Mesenchymal stem cell (in vitro differentiated cells and primary cell): Measurements from ENCODE around the gene CNOT2.

Experiments used
- DNase-seq: peaks from one replicate; pipeline ENCODE4 v3.0.0-alpha.2; 2013
- H2AFZ ChIP-seq: one replicate; pipeline ENCODE4 v1.6.1; 2013; ENCODE audit warnings: low read depth, mild to moderate bottlenecking, control low read depth, inconsistent platforms, low read length, moderate library complexity
- H2AK5ac ChIP-seq: 2 replicates; pipeline ENCODE4 v1.6.1; 2013; ENCODE audit warnings: low read length, moderate library complexity, mild to moderate bottlenecking, inconsistent platforms; ENCODE audit not compliant: severe bottlenecking
- H2BK120ac ChIP-seq: one replicate; pipeline ENCODE4 v1.6.1; 2013; ENCODE audit warnings: low read depth, mild to moderate bottlenecking, inconsistent platforms, low read length, moderate library complexity
- H2BK12ac ChIP-seq, 2 experiments: one replicate each; pipeline ENCODE4 v1.6.1; 2013; ENCODE audit warnings: inconsistent platforms in 2 of 2, low read length in 2 of 2, mild to moderate bottlenecking in 2 of 2, moderate library complexity in 2 of 2, control low read depth in 1 of 2
- H2BK15ac ChIP-seq: one replicate; pipeline ENCODE4 v1.6.1; 2013; ENCODE audit warnings: mild to moderate bottlenecking, low read depth, inconsistent platforms; ENCODE audit not compliant: poor library complexity, severe bottlenecking
- H2BK5ac ChIP-seq: 2 replicates; pipeline ENCODE4 v1.6.1; 2013; ENCODE audit warnings: low read depth, mild to moderate bottlenecking, low read length, control low read depth, inconsistent platforms; ENCODE audit not compliant: poor library complexity, severe bottlenecking
- H3K14ac ChIP-seq, 2 experiments: one replicate each; pipeline ENCODE4 v1.6.1; 2013; ENCODE audit warnings: inconsistent platforms in 2 of 2, low read length in 2 of 2, control low read depth in 1 of 2, mild to moderate bottlenecking in 1 of 2, moderate library complexity in 1 of 2
- H3K18ac ChIP-seq, 2 experiments: one replicate each; pipeline ENCODE4 v1.6.1; 2013; ENCODE audit warnings: inconsistent platforms in 2 of 2, low read length in 2 of 2, control low read depth in 1 of 2, low read depth in 1 of 2, mild to moderate bottlenecking in 1 of 2
- H3K23ac ChIP-seq, 2 experiments: one replicate each; pipeline ENCODE4 v1.6.1; 2013; ENCODE audit warnings: inconsistent platforms in 2 of 2, low read length in 2 of 2, mild to moderate bottlenecking in 2 of 2, moderate library complexity in 2 of 2, control low read depth in 1 of 2
- H3K27ac ChIP-seq: 2 replicates; pipeline ENCODE4 v1.5.1; 2013; ENCODE audit warnings: mild to moderate bottlenecking, moderate library complexity, low read length, control low read depth, inconsistent platforms; ENCODE audit not compliant: poor library complexity, severe bottlenecking
- H3K27me3 ChIP-seq, 2 experiments: 2 replicates each; pipeline versions ENCODE4 v1.6.1 to v1.7.0; 2013; ENCODE audit warnings: low read length in 2 of 2, mild to moderate bottlenecking in 2 of 2, moderate library complexity in 2 of 2, control low read depth in 1 of 2, inconsistent platforms in 1 of 2; ENCODE audit not compliant: control insufficient read depth in 1 of 2, insufficient read depth in 1 of 2
- H3K36me3 ChIP-seq, 2 experiments: 2 replicates each; pipeline versions ENCODE4 v1.6.1 to v1.7.0; 2013; ENCODE audit warnings: low read length in 2 of 2, control low read depth in 1 of 2, inconsistent platforms in 1 of 2, low read depth in 1 of 2, mild to moderate bottlenecking in 1 of 2; ENCODE audit not compliant: insufficient read depth in 2 of 2, control insufficient read depth in 1 of 2
- H3K4ac ChIP-seq, 2 experiments: one replicate each; pipeline ENCODE4 v1.6.1; 2013; ENCODE audit warnings: inconsistent platforms in 2 of 2, low read length in 2 of 2, mild to moderate bottlenecking in 2 of 2, moderate library complexity in 2 of 2, control low read depth in 1 of 2, low read depth in 1 of 2
- H3K4me1 ChIP-seq: 2 replicates; pipeline ENCODE4 v1.6.1; 2013; ENCODE audit warnings: low read depth, low read length, control low read depth; ENCODE audit not compliant: control insufficient read depth, insufficient read depth
- H3K4me2 ChIP-seq: 2 replicates; pipeline ENCODE4 v1.6.1; 2013; ENCODE audit warnings: low read length, mild to moderate bottlenecking, inconsistent platforms; ENCODE audit not compliant: poor library complexity, severe bottlenecking
- H3K4me3 ChIP-seq, 2 experiments: 2 replicates each; pipeline versions ENCODE4 v1.5.1 to v1.7.0; 2013; ENCODE audit warnings: low read length in 2 of 2, mild to moderate bottlenecking in 2 of 2, control low read depth in 1 of 2, low read depth in 1 of 2; ENCODE audit not compliant: insufficient read depth in 1 of 2
- H3K79me1 ChIP-seq: replicated peaks from 2 replicates; pipeline ENCODE4 v1.6.1; 2013; ENCODE audit warnings: mild to moderate bottlenecking, control low read depth, low read length, inconsistent platforms; ENCODE audit not compliant: poor library complexity, severe bottlenecking
- H3K9ac ChIP-seq: 2 replicates; pipeline ENCODE4 v1.7.0; 2013; ENCODE audit warnings: mild to moderate bottlenecking, low read length, moderate library complexity
- H3K9me3 ChIP-seq: 2 replicates; pipeline ENCODE4 v1.7.0; 2013; ENCODE audit warnings: mild to moderate bottlenecking, low read length; ENCODE audit not compliant: control insufficient read depth
- H4K8ac ChIP-seq: one replicate; pipeline ENCODE4 v1.6.1; 2013; ENCODE audit warnings: inconsistent platforms, mild to moderate bottlenecking, low read length, moderate library complexity
- H4K91ac ChIP-seq: one replicate; pipeline ENCODE4 v1.6.1; 2013; ENCODE audit warnings: mild to moderate bottlenecking, low read length, inconsistent platforms
- WGBS: methylation state at CpG from one replicate; pipeline ENCODE4 v1.1.7; 2013; ENCODE audit warnings: mixed read lengths; 5-methylcytosine and 5-hydroxymethylcytosine counted together

Gene CNOT2

DNA sequence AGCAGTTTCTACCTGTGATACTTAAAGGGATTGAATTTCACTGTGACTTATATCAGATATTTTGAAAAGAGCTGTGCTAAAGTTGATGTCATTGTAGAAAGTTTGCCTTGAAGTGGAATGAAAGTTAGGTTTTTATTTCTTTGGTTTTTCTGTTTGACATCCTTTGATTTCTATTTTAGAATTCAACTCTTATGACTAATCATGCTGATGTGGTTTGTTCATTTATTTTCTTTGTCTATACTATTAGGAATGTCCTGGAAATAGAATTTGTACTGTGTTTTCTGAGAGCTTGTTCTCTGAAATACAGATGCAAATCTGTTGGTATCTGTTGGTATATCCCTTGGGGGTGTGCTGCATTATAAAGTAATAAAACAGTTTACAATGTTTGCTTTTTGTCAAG lies 3.3 kb downstream of the CNOT2 start:
- no peaks in the 10 kb centered on the region for H3K79me1 ChIP-seq
- H2AFZ ChIP-seq, result no peak overlapping the region
- H3K27ac ChIP-seq, result peak overlapping the region; percentile 26
- H3K4me3 ChIP-seq, result peak overlapping the region in 1 of 2 experiments; percentile 8
- no peak overlapping the region for H3K4me2 ChIP-seq
- H2BK12ac ChIP-seq, result no peak overlapping the region
- H2BK5ac ChIP-seq, result no peak overlapping the region
- peaks cover 3% of the 10 kb centered on the region for H3K4me1 ChIP-seq
- H4K91ac ChIP-seq, result no peak overlapping the region
- H4K8ac ChIP-seq, result no peak overlapping the region
- no peaks in the 10 kb centered on the region for H3K27me3 ChIP-seq
- H3K23ac ChIP-seq, result no peak overlapping the region
- no peak for DNase-seq
- H3K4ac ChIP-seq, result no peak overlapping the region
- H2BK120ac ChIP-seq, result no peak overlapping the region
- H2BK15ac ChIP-seq, result no peak overlapping the region
- no peak overlapping the region for H3K14ac ChIP-seq
- H3K9me3 ChIP-seq, result no peaks in the 10 kb centered on the region
- H2AK5ac ChIP-seq, result no peak overlapping the region
- peak overlapping the region; percentile 99 for H3K9ac ChIP-seq
- peaks cover 4 to 7% of the 10 kb centered on the region in 2 experiments for H3K36me3 ChIP-seq
- no peak overlapping the region for H3K18ac ChIP-seq

DNA sequence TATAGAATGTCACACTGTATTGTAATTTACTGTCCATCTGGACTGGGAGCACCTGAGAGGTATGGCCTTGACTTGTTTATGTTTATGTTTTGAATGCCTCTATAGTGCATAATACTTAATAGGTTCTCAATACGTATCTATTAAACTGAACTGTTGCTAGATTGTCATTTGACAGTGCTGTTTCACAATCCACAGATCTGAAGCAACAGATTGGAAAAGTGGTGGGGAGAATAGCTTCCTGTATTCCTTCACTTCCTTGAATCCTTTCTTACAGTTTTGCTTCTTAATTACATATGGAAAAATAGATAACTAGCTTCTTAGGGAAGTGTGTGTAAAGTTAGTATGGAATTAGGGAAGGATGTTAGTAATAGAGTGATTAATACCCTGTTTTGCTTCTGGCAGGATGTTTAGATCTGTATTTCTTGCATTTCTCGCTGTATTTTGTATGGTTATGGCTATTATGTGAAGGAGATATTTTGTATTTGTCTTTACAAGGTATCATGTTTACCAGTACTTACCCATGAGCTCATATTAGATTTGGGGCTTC lies 4.5 kb downstream of the CNOT2 start:
- no peak overlapping the region for H4K8ac ChIP-seq
- H3K4me2 ChIP-seq, result no peak overlapping the region
- H2AK5ac ChIP-seq, result no peak overlapping the region
- WGBS, result 88% methylated on average over 1 of the region's 2 CpGs
- no peak overlapping the region for H3K18ac ChIP-seq
- H3K27ac ChIP-seq, result no peak overlapping the region
- no peak overlapping the region for H3K14ac ChIP-seq
- H3K79me1 ChIP-seq, result no peaks in the 10 kb centered on the region
- H3K4me3 ChIP-seq, result no peak overlapping the region
- no peaks in the 10 kb centered on the region for H3K9me3 ChIP-seq
- no peak overlapping the region for H4K91ac ChIP-seq
- H2AFZ ChIP-seq, result no peak overlapping the region
- H2BK120ac ChIP-seq, result no peak overlapping the region
- no peak overlapping the region for H3K9ac ChIP-seq
- H2BK15ac ChIP-seq, result no peak overlapping the region
- H3K4ac ChIP-seq, result no peak overlapping the region
- peak; percentile 48 for DNase-seq
- H3K4me1 ChIP-seq, result peaks cover 6% of the 10 kb centered on the region
- no peak overlapping the region for H2BK12ac ChIP-seq
- no peaks in the 10 kb centered on the region for H3K27me3 ChIP-seq
- no peak overlapping the region for H2BK5ac ChIP-seq
- H3K23ac ChIP-seq, result no peak overlapping the region
- peaks cover 7 to 11% of the 10 kb centered on the region in 2 experiments for H3K36me3 ChIP-seq

DNA sequence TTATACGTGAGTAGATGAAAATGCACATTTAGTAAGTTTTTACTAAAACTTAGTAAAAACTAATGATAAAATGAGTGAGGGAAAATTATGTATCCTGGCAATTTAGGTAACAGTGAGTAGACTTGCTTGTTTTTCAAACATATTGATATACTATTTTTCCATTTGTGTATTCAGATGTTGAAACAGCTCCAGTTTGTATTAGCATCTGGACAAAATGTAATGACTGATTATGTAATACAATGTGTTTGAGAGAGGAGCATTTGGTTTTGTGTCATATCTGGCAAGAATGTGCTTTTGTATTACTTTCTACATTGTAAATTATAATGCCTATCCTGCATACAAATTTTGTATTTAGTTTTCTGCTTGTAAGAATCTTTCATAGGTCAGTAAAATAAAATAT lies 5.6 kb downstream of the CNOT2 start:
- Histone ChIP-seq H3K79me1 (no peaks in the 10 kb centered on the region), H4K8ac (no peak overlapping the region), H2AK5ac (no peak overlapping the region), H2BK120ac (no peak overlapping the region), H3K27me3 (no peaks in the 10 kb centered on the region), H3K4ac (no peak overlapping the region), H3K23ac (no peak overlapping the region), H2BK12ac (no peak overlapping the region), H4K91ac (no peak overlapping the region), H3K14ac (no peak overlapping the region), H3K27ac (no peak overlapping the region), H3K4me3 (no peak overlapping the region), H3K36me3 (peaks cover 7 to 11% of the 10 kb centered on the region in 2 experiments), H2BK5ac (no peak overlapping the region), H3K18ac (no peak overlapping the region), H3K4me2 (no peak overlapping the region), H3K4me1 (peaks cover 6% of the 10 kb centered on the region), H2AFZ (no peak overlapping the region), H3K9ac (peak overlapping the region; percentile 4), H3K9me3 (no peaks in the 10 kb centered on the region), H2BK15ac (no peak overlapping the region)
- no CpG with 5 or more reads among the region's 1 CpG for WGBS
- no peak for DNase-seq

DNA sequence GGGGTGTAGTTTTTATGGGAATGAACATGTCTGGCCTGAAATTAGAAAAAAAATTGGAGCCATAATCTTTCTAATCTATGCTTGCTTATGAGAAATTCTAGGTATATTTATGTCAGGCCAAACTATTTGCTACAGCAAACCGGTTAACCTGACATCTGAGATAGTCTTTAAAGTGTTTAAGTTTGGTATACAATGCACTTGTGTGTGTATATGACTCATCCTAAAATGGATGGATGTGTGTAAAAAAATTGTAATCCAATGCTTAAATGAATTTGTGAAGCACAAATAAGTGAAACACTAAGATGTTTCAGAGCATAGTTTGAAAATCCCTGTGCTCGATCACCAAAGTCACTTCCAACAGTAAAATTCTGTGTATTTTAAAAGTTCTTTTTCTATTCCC lies 6.7 kb downstream of the CNOT2 start:
- no peak overlapping the region for H2BK12ac ChIP-seq
- DNase-seq, result no peak
- peaks cover 7 to 11% of the 10 kb centered on the region in 2 experiments for H3K36me3 ChIP-seq
- no peak overlapping the region for H3K23ac ChIP-seq
- H3K27ac ChIP-seq, result no peak overlapping the region
- no peak overlapping the region for H3K9ac ChIP-seq
- H2BK15ac ChIP-seq, result no peak overlapping the region
- H3K18ac ChIP-seq, result no peak overlapping the region
- no peak overlapping the region for H2BK5ac ChIP-seq
- H3K9me3 ChIP-seq, result no peaks in the 10 kb centered on the region
- H3K4ac ChIP-seq, result no peak overlapping the region
- no peak overlapping the region for H2BK120ac ChIP-seq
- no peaks in the 10 kb centered on the region for H3K79me1 ChIP-seq
- WGBS, result 36% methylated on average over 1 of the region's 2 CpGs
- H4K8ac ChIP-seq, result no peak overlapping the region
- peaks cover 6% of the 10 kb centered on the region for H3K4me1 ChIP-seq
- H2AFZ ChIP-seq, result no peak overlapping the region
- no peak overlapping the region for H3K4me2 ChIP-seq
- H3K14ac ChIP-seq, result no peak overlapping the region
- H4K91ac ChIP-seq, result no peak overlapping the region
- H3K4me3 ChIP-seq, result no peak overlapping the region
- no peaks in the 10 kb centered on the region for H3K27me3 ChIP-seq
- no peak overlapping the region for H2AK5ac ChIP-seq
